NCI-H510A (cell line): ENCODE results near the gene TDP1.

Experiments
- DNase-seq: peaks from one replicate; lab custom pipeline; 2025; lab: John Stamatoyannopoulos, UW

The TDP1 gene

DNA sequence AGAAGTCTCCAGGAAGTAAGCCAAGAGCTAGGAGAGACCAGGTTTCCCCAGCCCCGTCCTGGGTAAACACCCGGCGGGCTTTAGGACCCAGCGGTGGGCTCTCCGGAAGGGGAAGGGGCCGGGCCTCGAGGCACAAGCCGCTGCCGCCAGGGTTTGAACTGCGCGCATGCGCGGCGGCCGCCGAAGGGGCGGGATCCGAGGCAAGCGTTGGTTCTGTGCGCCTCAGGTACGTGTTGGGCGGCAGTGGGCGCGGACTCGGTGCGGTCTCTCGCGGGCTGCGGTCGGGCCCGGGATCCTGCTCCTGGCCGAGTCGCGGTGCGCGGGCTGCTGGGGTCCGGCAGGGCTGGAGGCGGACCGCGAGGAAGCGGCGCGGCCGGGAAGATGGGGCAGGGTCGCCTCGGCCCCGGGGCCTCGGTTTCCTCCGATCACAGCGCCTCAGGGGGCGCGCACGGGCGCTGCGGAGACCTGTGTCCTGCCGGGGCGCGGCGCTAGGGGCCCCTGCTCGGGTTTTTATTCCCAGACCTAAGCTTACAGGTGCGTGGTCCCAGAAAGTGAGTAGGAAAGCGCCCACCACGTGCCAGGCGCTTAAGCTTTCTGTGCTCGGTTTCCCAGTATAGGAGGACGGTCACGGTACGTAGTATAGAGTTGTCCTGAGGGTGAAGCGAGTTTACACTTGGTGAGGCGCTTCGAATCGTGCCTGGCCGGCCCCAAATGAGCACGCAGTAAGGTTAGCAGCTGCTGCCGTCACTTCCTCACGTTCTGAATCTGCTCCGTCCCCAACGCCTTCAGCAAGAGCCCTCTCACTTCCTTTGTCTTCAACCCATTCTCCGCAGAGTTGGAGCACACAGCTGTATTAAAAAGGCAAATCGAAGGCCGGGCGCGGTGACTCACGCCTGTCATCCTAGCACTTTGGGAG is at the start of gene TDP1:
Gene TDP1 (plus strand): TSS at position 183 of the 916 bp plus-strand sequence. CDS start 7,188 bp downstream, outside the sequence.
- DNase-seq, result peak; percentile 91

DNA sequence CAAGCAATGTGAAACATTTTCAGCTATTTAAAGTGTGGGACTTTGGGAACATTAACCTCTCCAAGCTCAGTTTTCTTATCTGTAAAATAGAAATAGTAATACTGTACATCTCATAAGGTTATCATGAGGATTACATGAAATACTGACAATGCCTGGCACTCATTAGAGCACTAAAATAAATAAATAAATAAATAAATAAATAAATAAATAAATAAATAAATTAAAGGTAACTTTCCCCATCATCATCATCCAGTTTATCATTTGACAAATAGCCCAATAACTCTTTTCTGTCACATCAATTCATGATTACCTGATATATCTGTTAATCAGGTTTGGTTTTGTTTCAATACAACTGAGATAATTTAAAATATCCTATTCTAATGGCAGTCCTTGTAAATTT is 49.7 kb upstream of the TDP1 start:
- DNase-seq, result no peak

DNA sequence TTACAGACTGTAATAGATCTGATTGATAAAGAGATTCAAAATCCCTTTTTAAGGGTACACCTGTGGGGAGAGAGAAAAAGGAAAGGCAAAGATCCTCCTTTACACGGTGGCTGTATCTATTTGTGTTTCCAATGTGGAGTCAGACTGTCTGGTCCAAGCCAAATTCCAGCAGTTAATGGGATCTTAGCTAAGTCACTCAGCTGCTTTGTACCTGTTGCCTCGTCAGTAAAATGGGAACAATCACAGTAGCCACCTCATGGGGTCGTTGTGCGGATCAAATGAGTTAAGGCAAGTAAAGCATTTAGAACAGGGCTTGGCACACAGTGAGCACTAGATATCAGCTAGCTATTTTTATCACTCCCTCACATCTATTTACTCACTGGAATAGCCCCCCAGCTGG is 48.1 kb upstream of the TDP1 start:
- no peak for DNase-seq

DNA sequence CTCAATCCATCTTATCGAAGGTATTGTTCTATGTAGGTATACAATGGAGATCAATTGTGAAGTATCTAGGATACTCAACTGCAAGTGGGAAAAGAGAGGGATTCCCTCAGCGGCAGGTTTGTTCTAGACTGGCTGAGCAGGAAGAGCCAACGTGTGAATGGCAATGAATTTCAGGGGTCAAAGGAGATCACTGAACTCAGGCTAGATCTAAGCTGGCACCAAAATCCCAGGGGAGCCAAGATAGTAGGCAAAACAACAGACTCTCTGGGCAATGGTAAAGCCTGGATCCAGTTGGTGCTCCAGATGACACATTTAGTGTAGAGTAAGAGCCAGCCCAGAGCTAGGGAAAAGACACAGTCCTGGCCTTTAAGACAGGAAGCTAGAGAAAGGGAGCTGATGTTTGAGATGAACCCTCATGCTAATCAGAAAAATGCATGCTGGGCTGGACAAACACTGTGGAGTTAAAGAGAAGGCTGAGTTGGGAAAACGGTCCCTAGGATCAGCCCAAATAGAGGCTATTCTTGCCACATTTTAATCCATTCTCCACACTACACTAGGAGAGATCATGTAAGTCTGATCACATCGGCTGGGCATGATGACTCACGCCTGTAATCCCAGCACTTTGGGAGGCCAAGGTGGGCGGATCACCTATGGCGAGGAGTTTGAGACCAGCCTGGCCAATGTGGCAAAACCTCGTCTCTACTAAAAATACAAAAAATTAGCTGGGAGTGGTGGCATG is 46.8 kb upstream of the TDP1 start:
- no peak for DNase-seq

DNA sequence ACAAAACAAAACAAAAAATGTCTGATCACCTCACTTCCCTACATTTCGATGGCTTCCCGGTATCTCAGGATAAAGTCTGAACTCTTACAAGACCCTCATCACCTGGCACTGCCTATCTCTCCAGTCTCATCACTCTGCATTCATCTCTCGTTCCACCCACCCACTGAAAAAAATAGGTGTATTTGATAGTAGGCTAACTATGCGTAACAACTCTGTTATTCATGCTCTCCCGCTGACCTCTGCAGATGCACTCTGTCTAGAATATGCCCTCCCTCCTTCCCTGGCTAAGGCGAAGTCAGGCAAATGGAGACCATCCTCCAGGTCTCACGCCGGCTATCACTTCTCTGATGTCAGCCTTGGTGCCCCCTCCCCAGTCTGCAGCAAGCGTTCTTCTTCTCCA is 46.1 kb upstream of the TDP1 start:
- DNase-seq, result no peak

DNA sequence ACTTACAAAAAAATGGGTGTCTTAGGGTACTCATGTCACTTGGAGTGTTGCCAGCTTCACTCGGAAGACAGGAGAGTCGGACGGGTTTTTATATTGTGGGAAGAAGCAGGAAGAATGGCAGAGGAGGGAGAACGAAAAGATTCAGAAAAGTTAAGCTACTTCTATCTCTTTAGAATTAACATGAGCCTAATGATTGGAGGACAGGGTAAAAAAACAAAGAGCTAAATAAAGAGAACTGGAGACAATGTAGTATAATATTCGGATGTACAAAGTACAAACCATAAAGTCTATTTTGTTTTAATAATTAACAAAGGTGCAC is 45.1 kb upstream of the TDP1 start:
- no peak for DNase-seq

DNA sequence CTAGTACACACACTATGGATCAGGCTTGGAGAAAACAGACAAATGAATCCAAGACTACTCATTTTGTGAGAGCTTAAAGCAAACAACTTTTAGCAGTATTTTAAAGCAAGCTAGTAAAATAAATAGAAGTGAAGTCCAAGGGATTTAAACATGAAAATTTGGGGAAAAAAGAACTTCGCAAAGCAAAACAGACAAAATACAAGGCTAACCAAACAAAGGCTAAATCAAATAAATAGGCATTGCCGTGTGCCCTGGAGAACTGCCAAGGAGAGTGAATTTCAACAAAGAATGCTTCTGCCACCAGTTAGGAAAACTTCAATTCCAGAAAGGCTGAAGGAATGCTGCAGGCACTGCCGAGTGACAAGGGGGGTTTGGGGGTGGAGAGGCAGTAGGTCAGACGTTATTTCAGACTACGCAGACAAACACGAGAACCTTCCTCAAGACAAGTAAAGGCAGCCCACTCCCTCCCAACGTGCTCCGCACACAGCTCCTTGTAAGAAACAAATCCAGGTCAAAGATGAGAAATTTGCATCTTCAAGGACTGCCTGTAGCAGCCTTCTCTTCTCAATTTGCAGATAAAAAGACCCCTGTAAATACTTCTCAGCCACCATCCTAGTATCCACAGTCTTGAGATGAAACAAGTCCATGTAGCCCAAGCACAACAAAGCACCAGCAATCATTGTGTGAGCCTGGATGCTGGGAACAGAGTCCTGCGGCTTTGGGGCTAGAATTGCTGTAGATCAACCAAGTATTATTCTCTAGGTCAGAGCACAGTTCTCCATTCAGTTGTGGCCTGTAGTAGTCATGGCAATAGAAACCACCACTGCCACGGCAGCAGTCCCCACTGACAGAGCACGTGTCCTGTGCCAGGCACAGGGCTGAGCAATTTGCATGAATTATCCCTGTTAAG is 44.5 kb upstream of the TDP1 start:
- no peak for DNase-seq

DNA sequence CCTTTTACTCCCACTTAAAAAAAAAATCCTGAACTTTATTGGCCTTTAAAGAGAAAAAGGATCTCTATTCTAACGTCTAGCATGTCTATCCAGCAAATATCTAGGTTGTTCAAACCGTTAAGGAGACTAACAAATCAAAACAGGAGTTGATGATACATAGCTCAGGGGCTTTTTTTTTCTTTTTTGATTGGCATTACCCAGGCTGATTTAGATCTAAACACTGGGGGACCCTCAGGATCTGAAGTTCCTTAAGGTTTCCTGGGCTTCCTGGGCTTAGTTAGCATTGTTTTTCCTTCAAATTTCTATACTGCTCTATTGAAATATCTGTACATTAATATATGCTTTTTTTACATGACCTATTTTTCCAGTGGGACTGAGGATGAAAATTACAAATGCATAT is 43.5 kb upstream of the TDP1 start:
- no peak for DNase-seq

DNA sequence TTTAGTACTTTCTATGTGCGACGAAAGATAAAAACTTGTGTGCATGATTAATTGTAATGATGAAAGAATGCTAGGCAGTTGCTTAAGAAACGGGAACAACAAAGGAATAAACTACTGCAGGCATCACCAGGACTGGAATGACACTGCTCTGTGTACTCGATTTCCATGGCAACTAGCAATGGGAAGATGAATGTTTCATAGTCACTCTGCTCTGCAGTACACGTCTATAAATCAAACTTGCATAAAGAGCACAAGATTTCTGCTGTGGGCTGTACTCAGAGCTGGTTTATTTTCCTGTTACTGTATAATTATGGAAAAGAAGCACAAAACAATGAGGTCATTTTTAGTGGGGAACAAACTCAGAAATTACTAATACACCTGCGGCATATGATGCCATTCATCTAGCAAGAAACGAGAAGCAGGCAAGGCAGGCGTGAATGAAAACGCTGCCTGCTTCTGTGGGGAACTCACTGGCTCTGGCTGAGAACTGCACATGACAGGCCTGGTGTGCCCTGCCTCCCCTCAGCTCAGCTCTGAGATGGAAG is 43.0 kb upstream of the TDP1 start:
- no peak for DNase-seq

DNA sequence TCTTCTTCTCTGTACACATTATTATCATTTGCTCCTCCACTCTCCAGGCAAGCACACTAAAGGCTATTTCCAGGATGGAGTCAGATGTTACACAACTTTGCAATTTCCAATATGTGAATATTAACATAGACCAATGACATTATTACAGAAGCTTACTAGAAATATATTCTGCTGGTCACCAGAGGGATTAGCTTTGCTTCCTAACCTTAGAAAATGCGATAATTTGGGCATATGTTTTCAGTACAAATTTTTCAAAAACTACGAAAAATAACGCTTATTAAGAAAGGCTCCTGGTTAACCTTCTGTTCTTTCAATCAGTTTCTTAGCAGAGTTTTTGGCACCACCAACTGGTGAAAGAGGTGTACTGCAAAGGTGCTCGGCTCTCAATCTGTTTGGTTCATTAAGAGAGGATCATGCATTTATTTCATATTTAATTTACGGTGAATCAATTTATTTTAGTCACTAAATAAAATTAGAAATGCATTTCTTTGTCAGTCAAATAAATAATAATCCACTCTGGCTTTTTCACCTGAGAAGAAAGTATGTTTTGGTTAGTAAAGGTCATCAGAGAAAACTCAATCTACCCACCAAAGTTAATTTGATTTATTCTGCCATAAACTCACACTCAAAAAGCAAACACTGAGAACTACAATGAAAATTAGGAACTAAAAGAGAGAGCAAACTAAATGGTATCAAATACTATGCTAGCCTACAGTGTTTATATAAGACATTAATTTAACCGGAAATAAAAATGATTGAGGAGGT is 40.4 kb upstream of the TDP1 start:
- no peak for DNase-seq

DNA sequence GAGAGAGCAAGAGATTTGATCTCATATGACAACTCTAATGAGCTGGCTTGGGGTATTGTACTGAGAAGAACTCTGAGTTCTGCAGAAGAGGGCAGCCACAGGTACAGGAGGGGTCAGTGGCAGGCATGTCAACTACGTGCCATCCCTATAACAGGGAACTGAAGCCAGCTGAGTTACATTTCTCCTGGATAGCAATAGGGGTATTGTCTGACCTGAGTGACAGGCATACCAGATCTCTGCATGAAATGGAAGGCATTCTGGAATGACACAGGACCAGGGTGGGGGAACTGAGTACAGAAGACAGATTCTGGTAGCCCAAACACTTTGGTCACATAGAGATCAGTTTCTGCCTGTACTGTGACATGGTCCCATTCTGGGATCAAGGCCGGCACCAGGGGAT is 37.0 kb upstream of the TDP1 start:
- DNase-seq, result no peak

DNA sequence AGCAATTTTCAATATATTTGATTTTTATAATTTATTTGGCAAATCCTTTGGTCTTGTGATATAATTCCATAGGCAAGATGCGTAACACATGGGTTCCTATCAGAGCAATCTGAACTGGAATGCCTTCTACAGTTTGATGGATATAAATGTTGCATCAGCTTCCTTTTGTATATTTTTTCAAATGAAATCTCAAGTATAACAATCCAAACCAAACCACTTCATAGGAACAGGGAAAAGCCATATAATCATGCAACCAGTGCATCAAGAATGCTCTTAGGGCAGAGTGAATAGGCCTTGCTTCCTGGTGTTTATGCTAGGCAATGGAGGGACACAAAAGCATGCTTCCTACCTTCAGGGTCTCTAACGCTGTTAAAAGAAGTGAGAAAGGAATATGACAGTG is 35.7 kb upstream of the TDP1 start:
- no peak for DNase-seq

DNA sequence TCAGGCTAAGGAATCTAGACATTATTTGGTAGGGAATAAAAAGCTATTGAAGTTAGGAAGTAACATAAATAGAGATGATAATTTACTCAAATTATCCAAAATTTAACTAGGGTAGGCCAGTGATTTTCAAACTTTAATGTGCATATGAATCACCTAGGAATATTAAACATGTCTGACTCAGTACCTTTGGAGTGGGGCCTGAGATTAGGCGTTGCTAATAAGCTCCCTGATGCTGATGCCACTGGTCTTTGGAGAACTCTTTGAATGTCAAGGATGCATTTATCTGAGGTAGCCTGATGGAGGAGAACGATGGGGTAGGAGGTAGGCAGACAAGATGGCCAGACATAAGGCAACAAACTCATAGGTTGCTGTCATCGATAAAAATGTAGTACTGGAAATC is 34.4 kb upstream of the TDP1 start:
- DNase-seq, result no peak

DNA sequence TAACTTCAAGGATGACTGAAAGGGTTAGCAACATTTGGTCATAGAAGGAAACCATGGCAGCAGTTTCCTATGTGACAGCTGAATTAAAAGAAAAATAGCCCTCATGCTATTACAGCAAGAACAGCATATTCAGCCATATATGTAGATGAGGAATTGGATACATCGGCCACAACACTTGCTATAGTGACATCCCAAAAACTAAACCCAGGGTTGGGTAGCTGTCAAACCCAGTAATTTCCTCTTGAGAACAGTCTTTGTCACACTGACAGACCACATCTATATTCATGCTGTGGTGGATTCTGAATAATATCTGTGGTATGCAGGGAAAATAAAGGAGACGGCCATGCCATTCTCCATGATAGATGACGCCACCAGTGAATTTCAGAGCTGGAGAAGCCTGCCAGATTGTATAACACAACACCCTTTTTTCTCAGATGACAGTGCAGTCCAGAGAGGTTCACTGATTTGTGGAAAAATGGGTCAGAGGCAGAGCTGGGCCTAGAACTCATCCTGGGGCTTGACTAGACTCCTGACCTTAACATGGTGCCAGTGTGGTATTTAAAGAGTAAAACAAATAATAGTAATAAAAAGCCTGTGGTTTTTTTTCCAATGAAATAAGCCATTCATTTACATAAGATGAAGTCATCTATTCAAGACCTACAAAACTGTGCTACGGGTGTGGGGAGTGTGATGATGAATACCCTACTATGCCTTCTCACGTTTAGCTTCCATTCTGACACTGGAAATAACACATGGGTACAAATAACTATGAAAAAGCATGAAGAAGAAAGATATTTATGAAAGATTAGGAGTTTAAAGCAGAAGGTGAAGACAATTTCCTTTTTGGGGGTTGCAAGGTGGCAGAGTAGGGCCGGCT is 33.5 kb upstream of the TDP1 start:
- DNase-seq, result no peak

DNA sequence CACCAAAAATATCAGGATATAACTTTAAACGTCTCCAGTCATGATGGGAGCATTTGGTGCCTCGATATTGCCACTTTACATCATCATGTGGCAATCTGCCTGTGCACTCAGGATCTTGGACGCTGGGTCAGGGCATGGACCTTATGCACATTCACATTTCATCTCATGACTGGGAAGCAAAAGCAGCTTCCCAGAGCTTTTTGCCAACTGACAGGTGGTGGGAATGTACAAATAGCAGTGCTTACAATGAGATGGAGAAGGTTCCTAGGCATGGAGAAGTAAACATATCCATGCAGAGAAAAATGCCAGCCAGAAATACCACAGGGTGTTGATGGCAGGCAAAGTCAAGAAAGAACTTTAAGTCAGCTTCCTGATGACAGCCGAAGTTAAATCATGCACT is 31.5 kb upstream of the TDP1 start:
- DNase-seq, result no peak

DNA sequence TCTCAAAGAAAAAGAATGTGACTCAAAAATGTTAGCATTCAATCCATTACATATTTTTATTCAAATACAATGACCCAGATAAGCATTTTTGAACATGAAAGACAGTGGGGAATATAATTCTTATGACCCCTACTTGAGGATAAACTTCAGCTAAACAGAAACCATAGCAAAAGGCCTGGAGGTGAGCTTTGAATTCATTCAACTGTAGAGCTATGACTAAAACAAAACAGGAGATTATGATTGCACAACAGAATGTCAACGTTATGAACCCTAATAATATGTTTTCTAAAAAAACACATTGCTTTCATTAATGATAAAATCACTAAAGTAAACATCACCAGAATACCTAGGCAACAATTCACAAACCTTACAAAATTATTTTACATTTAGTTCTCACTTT is 29.0 kb upstream of the TDP1 start:
- DNase-seq, result no peak

DNA sequence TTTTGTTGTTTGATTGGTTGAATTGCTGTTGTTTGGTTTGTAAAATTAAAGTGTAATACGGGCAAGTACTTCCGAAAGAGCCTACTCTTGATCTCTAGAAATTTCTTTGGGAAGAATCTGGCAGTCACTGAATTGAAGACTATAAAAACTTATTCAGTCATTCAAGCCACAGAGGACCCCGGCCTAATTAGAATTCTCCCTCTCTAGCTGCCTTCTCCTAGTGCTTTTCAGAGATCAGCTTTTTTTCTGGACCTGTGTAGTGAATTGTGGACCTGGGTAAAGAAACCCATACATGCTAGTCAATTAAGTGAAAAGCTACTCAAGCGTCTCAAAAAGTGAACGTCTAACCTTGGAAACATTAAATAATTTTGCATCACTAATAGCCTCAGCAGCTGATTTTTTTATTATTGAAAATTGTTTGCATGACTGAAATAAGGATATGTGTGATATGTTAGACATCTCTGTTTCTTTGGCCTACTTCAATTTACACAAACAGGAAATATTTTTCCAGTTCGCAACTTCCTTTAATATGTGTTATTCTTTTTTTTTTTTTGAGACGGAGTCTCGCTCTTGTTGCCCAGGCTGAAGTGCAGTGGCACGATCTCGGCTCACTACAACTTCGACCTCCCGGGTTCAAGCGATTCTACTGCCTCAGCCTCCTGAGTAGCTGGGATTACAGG is 28.4 kb upstream of the TDP1 start:
- no peak for DNase-seq

DNA sequence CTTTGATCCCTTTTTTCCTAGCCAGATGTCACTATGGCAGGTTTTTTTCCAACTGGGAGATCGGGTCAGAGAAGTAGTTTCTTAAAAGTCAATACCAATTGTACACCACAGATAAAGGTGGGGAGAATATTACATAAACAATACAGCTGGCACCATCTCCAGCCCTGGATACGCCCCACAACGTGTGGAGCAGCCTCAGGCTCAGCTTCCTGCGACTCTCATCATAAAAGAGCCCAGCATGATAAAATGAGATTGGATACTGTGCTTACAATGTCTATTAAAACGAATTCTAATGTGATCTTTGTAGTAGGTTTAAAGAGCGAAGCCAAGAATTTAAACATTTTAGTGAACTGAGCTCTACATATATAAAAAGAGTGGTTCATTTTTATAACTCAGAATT is 22.7 kb upstream of the TDP1 start:
- DNase-seq, result no peak

DNA sequence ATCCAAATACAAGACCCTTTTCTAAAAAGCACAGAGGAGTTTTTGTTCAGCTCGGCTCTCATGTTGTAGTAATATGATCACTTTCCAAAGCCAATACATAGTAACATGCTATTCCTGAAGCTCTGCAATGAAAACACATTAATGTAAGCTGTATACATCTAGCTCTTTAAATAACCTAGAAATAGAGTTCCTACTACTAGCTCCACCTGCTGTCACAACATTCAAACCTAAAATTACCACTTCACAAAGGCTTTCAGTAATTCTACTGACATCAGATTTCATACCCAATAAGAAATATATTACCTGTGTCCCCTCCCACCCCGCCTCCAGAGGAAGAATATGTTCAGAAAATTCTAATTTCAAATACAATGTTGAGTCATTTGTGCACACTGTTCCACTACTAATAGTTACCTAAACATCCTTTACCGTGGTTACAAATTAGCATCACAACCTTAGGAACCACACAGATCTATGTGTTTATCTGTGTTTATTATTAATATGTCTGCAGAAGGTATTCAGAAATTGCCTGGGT is 19.0 kb upstream of the TDP1 start:
- no peak for DNase-seq
